Measurements from ENCODE around the gene MAP3K3.
A peak's percentile ranks its signal among the peaks of the same experiment; 100 is the strongest.

MAP3K3 gene

DNA sequence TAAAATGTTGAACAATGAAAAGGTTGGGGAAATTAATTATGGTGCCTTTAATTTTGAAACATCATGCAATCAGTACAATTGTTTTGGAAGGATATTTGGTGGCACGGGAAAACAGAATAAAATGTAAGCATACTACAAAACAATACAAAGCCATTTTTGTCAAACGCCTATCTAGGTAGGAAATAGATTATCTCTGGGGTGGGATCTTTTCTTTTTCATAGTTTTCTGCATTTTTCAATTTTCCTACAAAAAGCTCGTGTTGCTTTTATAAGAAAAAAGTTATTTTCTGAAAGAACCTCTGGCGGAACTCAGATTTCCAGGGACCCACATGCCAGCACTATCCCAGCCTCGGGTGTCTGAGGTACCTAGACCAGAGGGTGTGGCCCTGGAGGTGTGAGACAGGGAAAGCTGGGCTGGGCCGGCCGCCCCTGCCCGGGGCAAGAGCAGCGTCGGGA, 961 bp upstream of the MAP3K3 start:
- FAIRE-seq (no peak), DNase-seq (ENCODE audit: extremely low spot score, insufficient read length, low read depth) (no peak)

DNA sequence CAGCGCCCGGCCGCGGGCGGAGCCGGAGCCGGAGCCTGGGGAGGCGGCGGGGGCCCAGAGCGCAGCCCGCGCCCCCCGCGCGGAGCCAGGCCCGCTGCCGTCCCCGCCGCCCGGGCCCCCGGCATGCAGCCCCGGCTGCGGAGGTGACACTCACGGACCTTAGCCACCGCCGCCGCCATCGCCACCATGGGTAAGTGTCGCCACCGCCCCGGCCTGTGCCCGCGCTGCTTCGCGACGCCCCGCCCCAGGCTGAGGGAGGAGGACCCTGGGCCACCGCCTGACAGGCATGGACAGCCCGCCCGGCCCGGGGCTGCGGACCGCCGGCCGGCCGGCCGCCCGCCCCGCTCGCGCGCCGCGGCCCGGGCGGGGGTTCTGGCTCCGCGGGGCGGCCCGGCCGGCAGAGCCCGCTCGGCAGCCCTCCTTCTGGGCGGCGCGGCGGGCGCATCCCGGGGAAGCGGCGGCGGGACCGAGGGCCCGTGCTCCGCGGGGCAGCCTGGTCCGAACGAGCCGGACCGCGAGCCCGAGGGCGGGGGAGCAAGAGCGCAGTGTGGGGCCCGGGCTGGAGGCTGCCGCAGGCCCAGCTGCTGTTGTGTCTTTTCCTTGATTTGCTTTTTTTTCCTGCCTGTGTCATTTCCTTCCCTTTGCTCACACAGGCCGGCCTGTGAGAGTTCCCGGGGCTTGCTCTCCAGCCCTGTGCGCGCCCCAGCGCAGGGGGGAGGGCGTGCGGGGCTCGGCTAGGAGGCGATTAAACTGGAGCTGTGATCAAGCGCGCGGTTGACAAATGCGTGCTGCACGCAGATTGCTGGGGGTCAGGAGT, 565 bp downstream of the MAP3K3 start:
- FAIRE-seq (no peak), DNase-seq (ENCODE audit: extremely low spot score, insufficient read length, low read depth) (no peak)

DNA sequence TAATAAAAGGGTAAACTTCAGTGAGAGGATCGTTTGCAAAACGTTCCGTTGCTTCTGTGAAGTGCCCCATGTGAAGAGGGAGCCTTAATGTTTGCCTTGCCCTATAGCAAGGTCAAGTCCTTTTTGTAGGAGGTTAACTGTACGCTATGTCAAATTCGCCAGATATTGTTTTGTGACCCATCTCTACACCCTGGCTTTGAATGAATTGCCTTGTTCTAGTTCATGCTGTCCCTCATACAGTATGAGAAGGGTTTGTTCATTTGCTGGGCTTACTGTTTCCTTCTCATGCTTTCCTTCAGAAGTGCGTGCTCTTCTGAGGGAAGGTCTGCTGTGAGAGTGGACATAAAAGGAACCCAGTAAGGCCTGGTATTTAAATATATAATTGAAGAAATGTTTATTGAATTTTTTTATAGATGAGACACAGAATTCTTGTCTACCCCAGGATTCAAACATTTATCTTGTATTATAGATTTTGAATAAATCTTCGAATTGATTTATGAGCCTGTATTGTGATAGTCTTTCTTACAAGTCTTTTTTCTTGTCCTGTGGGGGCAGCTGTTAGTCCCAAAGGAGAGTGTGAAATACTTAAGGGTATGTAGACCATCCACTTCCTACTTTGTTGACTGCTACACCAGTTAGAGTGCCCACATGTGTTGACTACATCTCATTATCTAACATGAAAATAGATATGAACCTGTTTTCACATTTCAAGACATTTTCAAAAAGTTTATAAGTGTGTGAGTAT, 1.7 kb downstream of the MAP3K3 start:
- FAIRE-seq, result no peak

DNA sequence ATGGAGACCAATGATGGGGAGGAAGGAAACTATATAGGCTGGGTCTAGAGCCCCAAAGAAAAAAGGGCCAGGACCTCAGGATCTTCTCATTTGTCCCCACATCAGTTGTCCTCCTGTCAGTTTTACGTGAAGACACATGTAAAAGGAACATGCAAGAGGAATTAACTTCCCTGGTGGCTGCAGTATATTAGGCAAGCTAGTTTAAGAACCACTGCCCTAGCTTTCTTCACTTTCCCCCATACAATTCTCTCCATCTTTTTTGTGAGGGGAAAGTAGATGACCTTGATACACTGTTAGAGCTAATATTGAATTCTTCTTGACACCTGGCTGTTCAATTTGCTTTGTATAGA, 2.3 kb downstream of the MAP3K3 start:
- FAIRE-seq (no peak), DNase-seq (ENCODE audit: extremely low spot score, insufficient read length, low read depth) (no peak)

More for the DNA sequence above, 1.7 kb downstream of the MAP3K3 start:
- DNase-seq (ENCODE audit: extremely low spot score, insufficient read length, low read depth), result no peak

DNA sequence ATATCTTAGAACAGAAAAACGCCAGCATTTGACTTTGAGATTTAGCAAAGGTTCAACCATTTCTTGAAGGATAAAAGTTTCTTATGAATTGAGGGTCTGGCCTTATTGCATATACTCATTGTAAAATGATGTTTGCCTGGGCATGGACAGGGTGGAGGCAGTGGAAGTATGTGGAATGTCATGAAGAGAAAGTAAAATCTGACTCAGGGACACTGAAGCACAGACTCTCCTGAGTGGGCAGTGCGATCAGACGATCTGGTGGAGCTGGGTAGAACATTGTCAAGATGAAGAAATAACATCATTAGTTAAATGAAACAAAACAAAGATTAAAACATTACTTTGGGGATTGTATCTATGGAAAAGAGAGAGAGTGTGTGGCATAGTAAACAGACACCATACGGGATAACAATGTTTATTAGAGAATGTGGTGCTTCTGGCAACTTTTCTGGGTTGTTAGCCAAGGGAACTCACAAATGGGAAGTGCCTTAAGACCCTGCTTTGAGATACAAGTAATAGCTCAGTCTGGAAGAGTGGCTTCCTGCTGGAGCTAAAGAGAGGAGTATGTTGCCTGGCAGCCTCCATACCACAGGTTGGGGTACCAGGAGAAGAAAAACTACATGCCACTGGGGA, 4.4 kb downstream of the MAP3K3 start:
- FAIRE-seq, result no peak

DNA sequence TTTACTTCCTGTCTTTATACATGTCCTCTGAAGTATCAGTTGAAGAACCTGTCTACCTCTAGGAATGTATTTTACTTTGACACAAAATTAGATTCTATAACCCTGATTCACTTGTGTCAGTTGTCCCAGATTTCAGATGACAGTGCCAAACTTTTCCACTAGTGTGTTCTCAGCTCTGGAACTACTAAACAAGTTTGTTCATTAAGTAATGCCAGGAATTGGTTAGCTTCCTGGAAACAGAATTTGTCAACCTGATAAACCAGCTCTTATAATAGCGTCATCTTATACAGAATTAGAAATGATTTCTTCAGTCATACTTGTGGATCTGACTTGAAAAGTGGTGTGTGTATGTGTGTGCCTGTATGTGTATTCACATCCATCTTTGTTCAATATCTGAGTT, 7.4 kb downstream of the MAP3K3 start:
- DNase-seq (ENCODE audit: extremely low spot score, insufficient read length, low read depth) (no peak), FAIRE-seq (no peak)

More for the DNA sequence above, 4.4 kb downstream of the MAP3K3 start:
- no peak for DNase-seq (ENCODE audit: extremely low spot score, insufficient read length, low read depth)

DNA sequence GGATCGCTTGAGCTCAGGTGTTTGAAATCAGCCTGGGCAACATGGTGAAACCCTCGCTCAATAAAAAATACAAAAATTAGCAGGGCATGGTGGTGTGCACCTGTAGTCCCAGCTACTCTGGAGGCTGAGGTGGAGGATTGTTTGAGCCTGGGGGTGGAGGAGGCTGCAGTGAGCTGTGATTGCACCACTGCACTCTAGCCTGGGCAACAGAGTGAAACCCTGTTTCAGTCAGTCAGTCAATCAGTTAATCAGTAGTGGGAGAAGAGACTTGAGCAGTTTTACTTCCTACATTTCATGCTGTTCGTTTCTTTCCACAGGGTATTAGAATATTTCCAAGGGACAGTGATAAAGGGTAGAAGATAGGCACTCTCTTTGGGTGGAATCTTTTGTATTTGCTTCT, 8.8 kb downstream of the MAP3K3 start:
- no peak for DNase-seq (ENCODE audit: extremely low spot score, insufficient read length, low read depth)
- FAIRE-seq, result no peak

DNA sequence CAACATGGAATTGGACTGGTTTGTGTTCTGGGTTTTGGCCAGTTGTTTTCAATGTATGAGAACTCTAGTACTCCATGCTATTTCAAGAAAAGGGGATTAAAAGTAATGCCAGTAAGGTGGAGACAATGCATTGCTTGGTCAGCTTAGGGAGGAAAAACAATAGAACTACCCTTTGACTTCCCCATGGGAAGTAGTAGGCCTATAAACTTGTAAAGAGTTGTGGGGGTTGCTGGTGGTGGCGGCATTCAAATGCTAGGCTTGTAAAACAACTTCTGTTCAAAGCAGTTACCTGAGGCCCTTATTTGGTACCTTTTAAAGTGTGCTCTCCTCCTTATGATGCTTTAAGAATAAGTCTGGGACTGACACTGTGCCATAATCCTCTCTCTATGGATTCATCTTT, 9.4 kb downstream of the MAP3K3 start:
- DNase-seq (ENCODE audit: extremely low spot score, insufficient read length, low read depth), result no peak
- FAIRE-seq, result no peak

DNA sequence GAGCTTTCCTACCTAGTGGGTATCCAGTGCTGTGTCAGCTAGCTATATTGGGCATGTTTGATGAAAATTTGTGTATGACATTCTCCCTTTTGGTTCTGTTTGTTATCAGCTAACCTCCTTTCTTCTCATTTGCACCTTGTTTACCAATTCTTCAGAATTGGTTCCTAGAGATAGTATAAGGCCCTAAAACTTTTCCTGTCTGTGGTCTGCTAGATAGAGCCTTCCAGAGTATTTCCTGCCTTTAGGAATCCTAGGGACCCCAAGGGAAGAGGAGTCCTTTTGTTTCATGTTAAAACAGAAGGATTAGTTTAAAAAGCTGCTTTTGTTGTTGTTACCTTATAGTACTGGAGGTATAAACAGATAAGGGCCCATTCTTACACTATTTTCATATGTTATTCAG, 11.5 kb downstream of the MAP3K3 start:
- FAIRE-seq (no peak), DNase-seq (ENCODE audit: extremely low spot score, insufficient read length, low read depth) (no peak)

DNA sequence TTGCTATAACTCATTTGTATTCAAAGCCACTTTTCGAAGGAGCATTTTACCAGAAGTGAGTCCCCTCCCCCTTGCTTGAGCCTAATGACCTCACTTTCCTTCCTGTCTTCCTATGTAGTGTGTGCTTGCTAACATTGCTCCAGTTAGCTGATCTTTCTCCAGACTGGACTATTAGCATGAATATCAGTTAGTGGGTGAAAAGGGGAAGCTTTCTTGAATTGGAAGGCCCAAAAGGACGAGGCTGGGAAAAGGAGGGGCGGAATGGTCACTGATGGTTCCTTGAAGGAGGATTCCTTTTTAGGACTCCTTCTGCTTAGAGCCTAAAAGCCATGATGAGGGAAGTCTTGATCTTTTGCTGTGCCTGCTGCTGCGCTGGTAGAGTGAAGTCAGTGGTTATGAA, 11.9 kb downstream of the MAP3K3 start:
- no peak for FAIRE-seq
- no peak for DNase-seq (ENCODE audit: extremely low spot score, insufficient read length, low read depth)

DNA sequence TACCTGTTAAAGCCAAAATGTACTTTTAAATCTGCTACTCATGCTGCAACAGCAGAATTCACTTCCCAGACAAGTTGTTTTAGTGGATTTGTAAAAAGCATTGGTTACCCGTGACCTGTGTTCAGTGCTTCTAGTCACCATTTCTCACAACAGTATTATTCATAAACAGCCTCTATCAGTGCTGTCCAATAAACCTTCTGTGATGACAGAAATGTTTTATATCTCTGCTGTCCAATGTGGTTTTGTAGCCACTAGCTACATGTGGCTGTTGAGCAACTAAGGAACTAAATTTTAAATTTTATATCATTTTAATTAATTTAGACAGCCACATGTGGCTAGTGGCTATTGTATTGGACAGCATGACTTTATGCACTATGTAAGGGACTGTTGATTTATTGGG, 12.6 kb downstream of the MAP3K3 start:
- FAIRE-seq (no peak), DNase-seq (ENCODE audit: extremely low spot score, insufficient read length, low read depth) (no peak)

DNA sequence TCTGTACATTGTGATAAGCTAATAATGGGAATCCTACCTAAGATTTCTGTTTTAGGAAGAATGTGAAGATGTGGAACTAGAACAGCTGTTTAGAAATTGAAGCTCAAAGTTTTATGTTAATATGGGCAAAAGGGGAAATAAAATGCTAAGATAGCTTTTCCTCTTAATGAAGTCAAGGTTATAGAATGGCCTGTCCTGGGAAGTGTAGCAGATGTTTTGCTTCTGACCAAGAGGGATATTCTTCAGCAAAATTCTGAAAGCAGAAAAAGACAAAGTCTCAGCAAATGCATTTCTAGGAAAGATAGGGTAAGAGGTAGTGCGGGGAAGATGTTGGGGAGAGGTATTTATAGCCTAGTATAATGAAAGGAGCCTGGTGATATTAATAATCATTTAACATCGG, 13.1 kb downstream of the MAP3K3 start:
- FAIRE-seq, result no peak

DNA sequence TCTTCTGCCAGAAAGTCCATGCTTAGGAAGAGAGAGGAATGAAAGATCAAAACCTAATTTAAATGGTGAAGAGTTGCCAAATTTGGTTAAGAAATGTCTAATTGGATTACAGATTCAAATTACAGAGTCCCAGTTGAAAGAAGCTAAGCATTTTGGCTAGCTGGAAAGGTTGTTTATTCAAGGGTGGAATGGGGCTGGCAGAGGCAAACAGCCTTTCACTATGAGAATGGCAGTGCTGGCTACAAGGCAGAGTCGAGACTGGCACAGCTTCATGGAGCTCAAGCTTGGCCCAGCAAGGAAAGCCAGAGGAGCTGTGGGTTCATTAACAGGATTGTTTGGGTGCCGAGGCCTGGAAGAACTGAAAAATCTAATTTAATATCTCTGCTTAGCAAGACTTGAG, 13.6 kb downstream of the MAP3K3 start:
- FAIRE-seq, result no peak

More for the DNA sequence above, 13.1 kb downstream of the MAP3K3 start:
- no peak for DNase-seq (ENCODE audit: extremely low spot score, insufficient read length, low read depth)

DNA sequence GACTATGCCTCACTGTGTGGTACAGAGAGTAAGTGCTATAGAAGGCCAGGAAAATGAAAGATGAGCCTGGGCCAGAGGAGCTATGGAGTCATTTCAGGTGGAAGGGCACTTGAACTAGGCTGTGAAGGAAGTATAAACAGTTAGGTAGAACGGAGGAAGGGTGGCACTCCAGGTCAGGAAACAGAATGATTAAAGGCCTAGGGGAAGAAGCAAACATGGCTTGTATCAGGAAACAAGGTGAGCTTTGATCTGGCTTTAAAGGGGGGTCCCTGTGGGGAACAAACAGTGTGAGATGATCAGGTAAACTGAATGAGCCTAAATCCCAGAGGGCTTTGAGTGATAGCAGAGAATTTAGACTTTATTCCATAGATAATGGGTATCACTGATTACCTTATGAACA, 16.9 kb downstream of the MAP3K3 start:
- no peak for FAIRE-seq
- no peak for DNase-seq (ENCODE audit: extremely low spot score, insufficient read length, low read depth)

More for the DNA sequence above, 13.6 kb downstream of the MAP3K3 start:
- no peak for DNase-seq (ENCODE audit: extremely low spot score, insufficient read length, low read depth)

DNA sequence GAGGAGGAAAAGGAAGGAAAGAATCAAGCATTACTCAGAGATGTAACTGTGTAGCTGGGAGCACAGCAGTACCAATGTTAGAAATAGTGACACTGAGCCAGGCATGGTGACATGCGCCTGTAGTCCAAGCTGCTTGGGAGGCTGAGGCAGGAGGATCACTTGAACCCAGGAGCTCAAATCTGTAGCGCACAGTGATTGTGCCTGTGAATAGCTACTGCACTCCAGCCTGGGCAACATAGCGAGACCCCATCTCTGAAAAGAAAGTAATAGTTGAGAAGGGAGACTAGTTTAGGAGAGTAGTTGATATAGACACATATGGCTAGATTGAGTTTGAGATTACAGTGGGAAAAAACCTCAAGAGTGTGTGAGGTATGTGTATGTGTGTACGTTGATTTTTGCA, 17.8 kb downstream of the MAP3K3 start:
- FAIRE-seq (no peak), DNase-seq (ENCODE audit: extremely low spot score, insufficient read length, low read depth) (no peak)

DNA sequence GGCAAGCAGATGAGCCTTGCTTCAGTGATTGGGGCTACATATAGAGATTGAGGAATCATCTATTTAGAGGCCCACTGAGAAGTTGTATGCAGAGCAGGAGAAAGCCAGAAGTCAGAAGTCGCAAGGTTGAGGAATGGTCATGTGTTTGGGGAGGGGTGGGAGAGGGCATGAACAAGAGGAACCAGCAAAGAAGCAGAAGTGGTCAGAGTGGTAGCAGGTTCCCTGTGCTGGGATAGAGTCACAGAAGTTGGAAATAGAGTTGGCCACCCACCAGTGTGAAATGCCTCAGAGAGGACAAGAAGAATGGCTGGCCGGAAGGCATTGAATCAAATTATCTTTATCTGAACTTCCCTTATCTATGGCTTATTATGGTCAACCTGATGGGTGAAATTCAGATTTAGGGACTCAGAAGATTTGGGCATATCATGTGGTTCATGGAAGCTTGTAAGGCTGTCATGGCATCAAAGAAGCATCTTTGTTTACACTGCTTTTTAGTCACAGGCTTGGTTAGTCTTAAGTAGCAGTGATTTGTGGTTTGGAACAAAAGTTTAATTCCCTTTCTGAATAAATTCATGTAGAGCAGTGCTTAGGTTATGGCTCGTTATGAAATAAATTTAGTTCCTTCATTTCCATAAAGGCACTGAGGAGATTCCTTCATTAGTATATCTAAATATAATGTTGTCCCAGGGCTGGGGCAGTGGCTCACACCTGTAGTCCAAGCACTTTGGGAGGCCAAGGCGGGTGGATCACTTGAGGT, 19.7 kb downstream of the MAP3K3 start:
- FAIRE-seq (no peak), DNase-seq (ENCODE audit: extremely low spot score, insufficient read length, low read depth) (no peak)

DNA sequence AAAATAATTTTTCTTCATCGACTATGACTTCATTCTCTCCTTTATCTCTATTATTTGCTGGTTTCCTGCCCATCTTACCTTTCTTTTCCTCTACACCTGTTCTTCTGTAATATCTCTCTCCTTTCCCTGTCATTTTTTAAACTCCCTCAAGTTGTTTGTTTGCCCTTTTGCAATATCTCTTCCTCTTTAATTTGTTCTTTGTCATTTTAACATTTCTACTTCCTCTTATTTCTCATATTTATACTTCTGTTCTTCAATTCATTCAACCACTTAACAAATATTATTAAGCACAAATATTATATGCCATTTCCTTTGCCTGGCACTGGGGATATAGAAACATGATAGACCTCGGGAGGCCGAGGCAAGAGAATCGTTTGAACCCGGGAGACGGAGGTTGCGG, 22.6 kb downstream of the MAP3K3 start:
- FAIRE-seq, result no peak
- DNase-seq (ENCODE audit: extremely low spot score, insufficient read length, low read depth), result no peak

DNA sequence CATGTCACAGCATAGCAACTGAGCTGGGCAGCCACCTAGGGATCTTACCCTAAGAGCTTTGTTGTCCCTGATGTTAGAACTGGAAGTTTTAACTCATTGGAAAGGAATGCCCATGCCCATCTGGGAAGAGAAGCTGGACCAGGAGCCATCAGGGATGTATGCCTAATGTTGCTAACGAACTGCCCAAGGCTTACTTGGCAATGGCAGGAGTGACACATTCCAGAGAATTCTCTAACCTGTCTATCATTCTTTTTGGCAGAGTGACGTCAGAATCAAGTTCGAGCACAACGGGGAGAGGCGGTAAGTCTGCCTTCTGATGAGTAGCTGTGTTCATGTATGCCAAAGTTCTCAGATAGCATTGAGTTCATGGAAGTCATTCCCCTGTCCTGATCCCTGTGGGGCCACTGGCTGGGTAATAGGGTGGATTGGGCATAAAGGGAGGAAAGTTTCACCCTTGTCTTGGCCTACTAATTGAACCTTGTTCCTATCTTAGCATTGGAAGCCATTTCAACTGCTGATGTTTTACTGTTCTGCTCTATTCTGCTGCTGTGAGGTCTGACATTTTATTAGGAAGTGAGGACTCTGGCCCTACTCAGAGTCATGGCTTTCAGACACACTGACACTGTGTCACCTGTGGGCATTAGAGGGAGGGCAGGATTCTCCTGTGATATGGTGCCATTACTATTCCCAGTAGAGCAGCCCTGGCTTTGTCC, 23.7 kb downstream of the MAP3K3 start:
- DNase-seq (ENCODE audit: extremely low spot score, insufficient read length, low read depth) (no peak), FAIRE-seq (no peak)

DNA sequence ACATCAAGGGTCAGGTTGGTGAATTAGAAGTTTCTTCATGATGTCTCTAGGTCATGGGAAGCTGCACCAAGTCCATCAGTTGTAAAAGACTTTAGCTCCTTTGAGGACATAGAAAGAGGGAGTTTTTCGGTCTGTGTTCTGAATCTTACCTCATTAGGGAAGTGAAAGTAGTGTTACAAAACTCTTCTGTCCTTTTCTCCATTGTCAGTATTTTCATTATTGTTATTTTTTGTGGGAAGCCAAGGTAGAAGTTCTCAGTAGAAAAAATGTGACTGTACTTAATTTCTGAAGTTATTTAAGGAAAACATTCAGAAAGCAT, 24.2 kb downstream of the MAP3K3 start:
- peak; percentile 83 for FAIRE-seq
- no peak for DNase-seq (ENCODE audit: extremely low spot score, insufficient read length, low read depth)

All from GM18507 (cell line).